Activated CD8-positive, alpha-beta memory T cell treated with anti-CD3 and anti-CD28 coated beads, Interleukin-2, amount 50 U/mL, for 4 hours (primary cell): ENCODE results near the gene GAP43.

Experiments used
- DNase-seq: peaks from one replicate; pipeline ENCODE4 v3.0.0-alpha.2; 2020

GAP43 gene

GRCh38 chr3:115623044-115623868, at the start of gene GAP43:
Gene GAP43, plus strand, starts transcription at chr3:115623510. Its CDS starts 180 bp downstream, at chr3:115623690.
- no peak for DNase-seq

- no peak for DNase-seq
Observed at GRCh38 chr3:115576325-115576875, 46.9 kb upstream of the GAP43 start.

GRCh38 chr3:115577000-115577399, 46.3 kb upstream of the GAP43 start:
- DNase-seq: no peak

- no peak for DNase-seq
Observed at GRCh38 chr3:115578331-115578730, 45.0 kb upstream of the GAP43 start.

GRCh38 chr3:115580566-115580965, 42.7 kb upstream of the GAP43 start:
- no peak for DNase-seq

GRCh38 chr3:115581362-115582135, 41.8 kb upstream of the GAP43 start:
- no peak for DNase-seq

GRCh38 chr3:115588201-115589115, 34.9 kb upstream of the GAP43 start:
- no peak for DNase-seq

- no peak for DNase-seq
Observed at GRCh38 chr3:115590873-115591272, 32.4 kb upstream of the GAP43 start.

- no peak for DNase-seq
Observed at GRCh38 chr3:115595611-115596275, 27.6 kb upstream of the GAP43 start.

- no peak for DNase-seq
Observed at GRCh38 chr3:115598216-115598615, 25.1 kb upstream of the GAP43 start.

- no peak for DNase-seq
Observed at GRCh38 chr3:115602194-115602593, 21.1 kb upstream of the GAP43 start.

GRCh38 chr3:115611630-115612029, 11.7 kb upstream of the GAP43 start:
- no peak for DNase-seq

GRCh38 chr3:115615001-115615814, 8.1 kb upstream of the GAP43 start:
- DNase-seq: no peak

GRCh38 chr3:115616461-115616860, 6.8 kb upstream of the GAP43 start:
- no peak for DNase-seq

- DNase-seq: no peak
Observed at GRCh38 chr3:115617591-115617990, 5.7 kb upstream of the GAP43 start.

- DNase-seq: no peak
Observed at GRCh38 chr3:115624029-115624741, 875 bp downstream of the GAP43 start.

- DNase-seq: no peak
Observed at GRCh38 chr3:115624901-115625300, 1.6 kb downstream of the GAP43 start.

GRCh38 chr3:115626006-115626409, 2.7 kb downstream of the GAP43 start:
- no peak for DNase-seq

GRCh38 chr3:115626721-115627120, 3.4 kb downstream of the GAP43 start:
- DNase-seq: no peak
